ENCODE results near the gene CSMD2.

DNA sequence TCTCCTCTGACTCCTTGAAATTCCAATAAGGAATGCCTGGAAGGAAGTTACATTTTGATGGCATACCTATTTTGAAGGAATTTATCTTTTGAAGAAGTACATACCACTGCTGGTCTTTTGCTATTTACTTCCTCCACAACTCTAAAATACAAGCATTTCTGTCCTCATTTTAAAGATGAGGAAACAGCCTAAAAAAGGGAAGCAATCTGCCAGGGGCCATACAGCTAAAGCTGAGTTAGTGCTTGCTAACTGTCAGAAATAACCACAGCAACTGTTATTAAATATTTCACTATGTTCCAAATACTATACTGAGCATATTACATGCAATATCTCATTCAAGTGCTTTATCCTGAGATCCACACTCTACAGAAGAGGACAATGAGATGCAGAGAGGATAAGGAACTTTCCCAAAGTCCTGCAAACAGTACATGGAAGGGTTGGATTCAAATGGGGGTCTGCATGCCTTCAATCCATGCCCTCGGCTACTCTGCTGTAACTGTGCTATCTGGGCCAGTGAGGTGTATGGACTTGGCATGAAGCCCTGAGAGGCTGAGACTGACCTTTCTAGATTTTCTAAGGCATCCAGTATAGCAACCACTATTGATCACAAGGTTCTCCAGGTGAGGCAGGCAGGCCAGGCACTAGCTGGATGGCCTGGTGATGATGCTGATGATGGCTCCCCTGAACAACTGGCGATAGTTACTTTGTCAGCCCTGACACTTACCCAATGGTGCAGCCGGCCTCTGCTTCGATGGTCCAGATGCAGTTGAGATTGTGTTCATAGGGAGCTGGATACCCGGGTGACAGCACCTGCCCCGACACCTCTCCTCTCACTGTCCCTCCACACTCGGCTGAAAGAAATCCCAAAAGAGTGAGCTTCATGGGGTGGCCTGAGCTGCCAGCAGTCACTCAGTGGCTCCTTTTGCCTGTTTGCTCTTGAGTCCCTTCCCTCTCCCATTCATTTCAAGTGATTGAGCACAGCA is 472.5 kb downstream of the CSMD2 start:
- TF ChIP-seq CTCF (IDR thresholded peaks at IDR 0.05) (no peak), EZH2 (IDR thresholded peaks at IDR 0.05) (no peak), EZH2phosphoT487 (IDR thresholded peaks at IDR 0.05) (no peak)

All from neural progenitor cell (in vitro differentiated cells).